HG03103 (cell line): Measurements from ENCODE around the gene TP63.

ENCODE experiments used
- ATAC-seq: cut with Tn5 transposase; IDR thresholded peaks from one replicate; pipeline ENCODE4 v1.9.1; 2021; ENCODE audit warnings: low read depth; ENCODE audit not compliant: unreplicated experiment

The TP63 gene

GRCh38 chr3:189805375-189806067 lies 174.3 kb downstream of the TP63 start:
- ATAC-seq, result no peak

DNA sequence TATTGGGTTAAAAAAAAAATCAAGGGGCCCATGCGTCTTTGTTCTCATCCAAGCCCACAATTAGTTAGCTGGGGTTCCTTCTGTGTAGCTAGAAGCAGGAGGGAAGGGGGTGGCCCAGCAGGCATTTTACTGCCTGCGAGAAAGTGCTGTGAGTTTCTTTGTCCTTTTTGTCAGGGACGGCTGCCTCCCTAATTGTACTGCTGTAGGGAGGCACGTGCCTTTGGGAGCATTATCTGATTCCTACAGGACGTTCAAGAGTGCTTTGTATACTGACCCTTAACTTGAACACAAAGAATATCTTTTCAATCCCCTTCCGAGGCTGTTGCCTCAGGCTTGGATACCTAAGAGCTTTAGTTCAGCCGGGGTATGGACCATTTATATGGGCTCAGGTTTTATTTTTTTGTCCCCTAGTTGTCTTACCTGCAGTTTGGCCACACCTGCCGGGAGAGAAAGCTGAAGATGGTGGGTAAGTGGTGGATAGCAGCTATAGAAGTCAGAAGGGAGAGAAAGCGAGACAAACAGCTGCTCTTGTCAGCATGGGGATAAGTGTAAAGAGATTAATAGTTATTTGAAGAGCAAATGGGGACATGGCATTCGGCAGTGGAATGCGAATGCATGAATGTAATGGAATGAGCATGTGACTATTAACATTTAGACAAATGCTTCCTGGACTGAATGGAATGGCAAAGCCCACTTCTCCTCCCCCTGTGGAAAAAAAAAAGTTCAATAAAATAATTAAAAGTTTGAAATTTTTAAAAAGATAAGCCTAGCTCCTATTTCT lies 175.2 kb downstream of the TP63 start:
- no peak for ATAC-seq

DNA sequence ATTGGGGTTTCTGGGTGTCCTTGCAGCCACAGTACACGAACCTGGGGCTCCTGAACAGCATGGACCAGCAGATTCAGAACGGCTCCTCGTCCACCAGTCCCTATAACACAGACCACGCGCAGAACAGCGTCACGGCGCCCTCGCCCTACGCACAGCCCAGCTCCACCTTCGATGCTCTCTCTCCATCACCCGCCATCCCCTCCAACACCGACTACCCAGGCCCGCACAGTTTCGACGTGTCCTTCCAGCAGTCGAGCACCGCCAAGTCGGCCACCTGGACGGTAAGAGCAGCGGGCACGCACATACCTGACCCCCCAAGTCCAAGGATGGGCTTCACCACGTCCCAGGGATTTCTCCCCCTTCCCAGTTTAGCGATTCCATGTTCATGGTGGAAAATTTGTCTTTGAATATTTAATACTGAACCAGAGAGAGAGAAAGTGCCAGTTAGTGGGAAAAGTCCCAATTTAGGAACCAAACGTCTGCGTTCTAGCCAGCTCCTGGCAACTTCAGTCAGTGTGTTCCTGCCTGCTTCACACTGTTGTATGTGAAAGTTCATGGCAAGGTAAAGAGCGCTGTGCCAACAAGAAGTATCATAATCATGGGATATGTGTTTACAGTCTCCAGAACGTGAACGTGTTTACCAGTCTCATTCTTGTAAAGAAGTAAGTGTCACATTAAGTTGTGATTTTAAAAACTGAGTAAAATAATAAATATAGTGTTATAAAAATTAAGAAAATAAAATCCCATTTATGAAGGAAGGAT lies 177.2 kb downstream of the TP63 start:
- no peak for ATAC-seq

GRCh38 chr3:189809583-189809982 lies 178.4 kb downstream of the TP63 start:
- no peak for ATAC-seq

DNA sequence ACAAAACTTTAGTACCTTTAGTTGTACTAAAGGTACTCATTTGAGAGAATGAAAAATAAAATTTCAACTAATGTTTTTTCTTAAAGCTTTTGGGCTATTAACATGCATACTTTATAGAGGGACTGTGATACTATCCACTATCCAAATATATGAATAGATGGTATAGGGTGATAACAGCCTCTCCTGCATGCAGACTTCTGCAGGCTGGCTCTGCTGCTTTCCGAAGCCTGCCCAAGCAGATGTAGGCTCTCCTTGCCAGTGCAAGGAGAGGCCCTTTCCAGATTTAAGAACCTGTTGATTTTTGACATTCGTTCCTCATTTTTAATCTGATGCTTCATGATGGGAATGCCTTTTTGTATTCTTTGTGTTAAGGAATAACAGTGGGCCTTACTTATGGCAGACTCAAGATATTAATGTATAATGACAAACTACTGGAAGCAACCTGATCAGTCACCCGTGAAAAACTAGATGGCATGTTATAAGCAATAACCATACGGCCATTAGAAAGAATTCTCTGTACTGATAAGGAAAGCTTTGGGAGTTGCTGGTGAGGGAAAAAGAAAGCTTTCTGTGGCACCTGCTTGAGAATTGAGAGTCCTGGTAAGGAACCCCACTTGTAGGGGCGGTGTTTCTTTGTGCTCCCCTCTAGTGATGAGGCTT lies 181.7 kb downstream of the TP63 start:
- no peak for ATAC-seq

DNA sequence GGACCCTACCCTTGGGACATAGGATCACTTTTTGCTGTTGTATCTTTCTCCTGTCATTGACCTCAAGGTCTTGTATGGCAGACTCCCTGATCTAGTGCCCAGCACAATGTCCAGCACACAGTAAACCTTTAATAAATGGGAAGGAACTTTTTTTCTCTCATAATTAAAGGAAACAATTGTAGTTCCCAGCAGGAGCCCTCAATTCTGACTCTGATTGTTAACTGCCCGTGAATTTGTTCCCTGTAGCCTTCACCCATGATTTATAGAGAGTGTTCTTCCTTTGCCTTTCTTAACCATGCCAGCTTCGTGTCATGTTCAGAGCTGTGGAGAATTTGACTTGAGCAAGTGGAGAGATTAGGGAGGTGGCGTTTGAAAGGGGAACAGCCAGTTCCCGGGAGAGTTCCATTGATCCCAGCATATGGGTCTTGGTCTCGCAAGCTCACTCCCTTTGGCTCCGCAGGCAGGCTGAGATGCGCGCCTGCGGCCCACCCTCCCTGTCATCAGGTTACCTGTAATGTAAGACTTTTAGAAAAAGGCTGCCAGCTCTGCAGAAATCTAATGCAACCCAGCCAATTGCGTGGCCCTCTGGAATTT lies 182.6 kb downstream of the TP63 start:
- ATAC-seq, result no peak

DNA sequence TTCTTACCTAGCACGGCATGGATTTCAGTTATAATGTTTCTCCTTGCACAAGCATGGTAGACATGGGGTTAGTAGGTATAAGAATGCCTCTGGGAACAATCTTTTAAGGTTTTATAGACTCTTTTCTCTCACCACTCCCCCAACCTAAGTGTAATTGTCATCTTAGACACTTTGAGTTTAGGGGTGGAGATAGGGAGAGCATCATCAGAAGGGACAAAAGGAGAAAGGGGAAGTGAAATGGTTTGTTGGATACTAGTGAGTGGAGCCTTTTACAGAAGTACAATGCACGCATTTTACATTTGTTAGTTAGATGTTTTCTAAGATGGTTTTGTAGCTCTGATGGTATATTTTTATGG lies 189.2 kb downstream of the TP63 start:
- peak; percentile 75 for ATAC-seq

GRCh38 chr3:189821262-189821661 lies 190.1 kb downstream of the TP63 start:
- no peak for ATAC-seq

- no peak for ATAC-seq
These were observed 191.5 kb downstream of the TP63 start for GRCh38 chr3:189822726-189823125.

GRCh38 chr3:189824629-189825312 lies 193.6 kb downstream of the TP63 start:
- ATAC-seq, result no peak

GRCh38 chr3:189826566-189826965 lies 195.4 kb downstream of the TP63 start:
- ATAC-seq, result no peak

GRCh38 chr3:189827108-189827507 lies 195.9 kb downstream of the TP63 start:
- no peak for ATAC-seq

- ATAC-seq, result no peak
These were observed 199.2 kb downstream of the TP63 start for GRCh38 chr3:189830401-189830800.

GRCh38 chr3:189833266-189833665 lies 202.1 kb downstream of the TP63 start:
- no peak for ATAC-seq

DNA sequence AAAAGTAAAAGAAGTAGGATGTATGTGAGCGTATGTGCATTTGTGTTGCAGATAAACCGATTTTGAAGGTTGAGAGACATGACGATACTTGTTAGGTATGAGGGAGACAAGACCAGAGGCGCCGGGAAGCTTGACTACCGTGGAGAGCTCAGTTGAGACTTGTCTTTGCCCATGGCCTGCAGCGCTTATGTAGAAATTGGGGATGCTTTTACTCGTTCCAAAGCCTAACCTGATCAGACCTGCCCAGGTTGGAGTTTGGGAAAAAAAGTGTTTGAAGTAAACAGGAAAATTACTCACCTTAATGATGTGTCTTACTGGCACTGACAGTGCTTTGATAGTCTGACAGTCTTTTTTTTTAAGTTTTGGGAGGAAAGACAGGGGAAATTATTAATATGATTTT lies 202.8 kb downstream of the TP63 start:
- no peak for ATAC-seq

DNA sequence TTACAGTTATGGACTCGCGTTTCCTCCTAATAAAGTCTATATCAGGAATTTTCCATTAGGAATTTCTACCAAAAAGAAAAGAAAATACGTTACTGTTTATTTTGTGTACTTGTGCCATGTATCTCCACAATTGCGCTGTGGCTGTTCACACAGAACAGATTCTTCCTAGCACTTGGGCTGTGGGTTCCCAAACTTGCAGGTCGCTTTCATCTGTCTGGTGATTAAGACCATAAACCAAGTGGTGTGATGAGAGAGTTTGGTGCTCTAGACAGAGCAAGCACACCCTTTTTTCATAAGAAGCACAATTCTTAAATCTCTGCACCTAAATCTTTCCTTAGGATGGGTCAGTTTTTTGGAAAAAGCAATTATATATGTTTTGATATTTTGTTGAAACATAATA lies 203.3 kb downstream of the TP63 start:
- no peak for ATAC-seq

- no peak for ATAC-seq
These were observed 205.6 kb downstream of the TP63 start for GRCh38 chr3:189836795-189837194.

GRCh38 chr3:189838291-189838690 lies 207.1 kb downstream of the TP63 start:
- ATAC-seq, result no peak

DNA sequence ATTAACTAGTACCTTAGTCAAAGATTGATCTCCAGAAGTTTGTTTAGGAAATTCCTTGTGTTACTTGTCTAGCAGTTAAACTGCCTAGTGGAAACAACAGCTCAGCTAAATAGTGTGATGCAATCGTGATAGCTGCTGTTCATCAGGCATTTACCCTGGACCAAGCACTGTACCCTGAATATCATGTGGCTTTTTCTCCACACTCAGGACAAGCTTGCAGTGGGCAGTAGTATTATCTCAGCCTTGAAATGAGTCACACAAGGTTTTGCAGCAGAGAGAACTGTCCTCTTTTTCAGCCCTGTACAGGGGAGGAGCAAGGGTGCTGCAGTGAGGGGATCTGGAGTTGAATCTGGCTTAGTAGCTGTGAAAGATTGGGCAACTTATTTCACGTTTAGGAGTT lies 208.4 kb downstream of the TP63 start:
- ATAC-seq, result no peak
